Measurements from ENCODE around the gene MAP3K7. TPM values are rescaled to one million over a fixed set of nuclear protein-coding genes. Genes with fewer than 3 reads are reported as not detected.

MAP3K7 gene
- total and polyA plus RNA-seq, 7 donors = 8.9 to 22.1 (median 18.9) TPM

- no peak for DNase-seq
- Histone ChIP-seq H3K9me3 (no peaks in the 10 kb centered on the region), H3K27ac (no peak overlapping the region), H3K4me1 (peaks cover 9% of the 10 kb centered on the region), H3K4me3 (no peak overlapping the region), H3K36me3 (ENCODE audit: insufficient read depth in 1 of 2, low read depth in 1 of 2) (no peaks in the 10 kb centered on the region), H3K27me3 (ENCODE audit: insufficient read depth in 3 of 3, low read length in 2 of 3) (no peaks in the 10 kb centered on the region)
- TF ChIP-seq CTCF (IDR thresholded peaks at IDR 0.05) = no peak
- intact Hi-C loops (cut with DNase I) = loop anchor here (1.0 to 10.0 kb wide), 8 partner anchors 82 to 539 kb away; partner anchors contain the start of gene BACH2 (in 1 of the 2)
- 85 to 92% (median 89%) methylated on average over 1 of the region's 1 CpG for WGBS, 3 donors
- ATAC-seq = peak in 1 of 4 donors; percentile 5
These were observed 107.3 kb downstream of the MAP3K7 start for GRCh38 chr6:90479603-90479926.

GRCh38 chr6:90478789-90479602, 107.9 kb downstream of the MAP3K7 start:
- TF ChIP-seq CTCF (IDR thresholded peaks at IDR 0.05) = peak; percentile 97
- H3K4me3 ChIP-seq = no peak overlapping the region
- peak; percentile 100 for ATAC-seq
- no peaks in the 10 kb centered on the region for H3K27me3 ChIP-seq (ENCODE audit: insufficient read depth in 3 of 3, low read length in 2 of 3)
- no peaks in the 10 kb centered on the region for H3K36me3 ChIP-seq (ENCODE audit: insufficient read depth in 1 of 2, low read depth in 1 of 2)
- peak; percentile 90 to 94 for DNase-seq
- WGBS, 3 donors = 37 to 38% (median 38%) methylated on average over 15 of the region's 15 CpGs
- H3K27ac ChIP-seq = peak overlapping the region; percentile 51
- intact Hi-C loops (cut with DNase I) = loop anchor here (1.0 to 10.0 kb wide), 8 partner anchors 82 to 538 kb away; partner anchors contain the start of gene BACH2 (in 1 of the 2)
- H3K9me3 ChIP-seq = no peaks in the 10 kb centered on the region
- peaks cover 9% of the 10 kb centered on the region for H3K4me1 ChIP-seq

DNA sequence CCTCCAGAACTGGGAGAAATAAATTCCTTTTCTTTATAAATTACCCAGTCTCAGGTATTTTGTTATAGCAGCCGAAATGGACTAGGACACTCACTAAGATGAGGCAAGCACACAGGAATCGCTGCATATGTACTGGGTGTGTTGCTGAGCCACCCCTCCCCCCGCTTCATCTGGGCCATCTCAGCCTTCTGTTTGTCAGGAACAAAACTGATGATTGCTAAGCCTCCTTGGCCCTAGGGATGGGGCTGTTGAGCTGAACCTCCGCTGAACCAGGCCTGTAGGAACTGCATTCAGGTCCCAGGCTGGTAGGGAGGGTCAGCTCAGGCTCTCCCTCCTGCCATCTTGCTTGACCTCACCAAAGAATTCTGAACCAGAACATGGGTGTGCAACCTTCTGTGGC, 108.6 kb downstream of the MAP3K7 start:
- H3K4me3 ChIP-seq = no peak overlapping the region
- no peaks in the 10 kb centered on the region for H3K36me3 ChIP-seq (ENCODE audit: insufficient read depth in 1 of 2, low read depth in 1 of 2)
- H3K27ac ChIP-seq = no peak overlapping the region
- H3K9me3 ChIP-seq = no peaks in the 10 kb centered on the region
- intact Hi-C loops (cut with DNase I) = loop anchor here (2.0 to 10.0 kb wide), 7 partner anchors 81 to 537 kb away; partner anchors contain the start of gene BACH2 (in 1 of the 2)
- WGBS, 3 donors = 78 to 92% (median 87%) methylated on average over 4 of the region's 4 CpGs
- peaks cover 9% of the 10 kb centered on the region for H3K4me1 ChIP-seq
- no peaks in the 10 kb centered on the region for H3K27me3 ChIP-seq (ENCODE audit: insufficient read depth in 3 of 3, low read length in 2 of 3)
- ATAC-seq (no peak), DNase-seq (no peak)
- TF ChIP-seq CTCF (IDR thresholded peaks at IDR 0.05) = no peak

DNA sequence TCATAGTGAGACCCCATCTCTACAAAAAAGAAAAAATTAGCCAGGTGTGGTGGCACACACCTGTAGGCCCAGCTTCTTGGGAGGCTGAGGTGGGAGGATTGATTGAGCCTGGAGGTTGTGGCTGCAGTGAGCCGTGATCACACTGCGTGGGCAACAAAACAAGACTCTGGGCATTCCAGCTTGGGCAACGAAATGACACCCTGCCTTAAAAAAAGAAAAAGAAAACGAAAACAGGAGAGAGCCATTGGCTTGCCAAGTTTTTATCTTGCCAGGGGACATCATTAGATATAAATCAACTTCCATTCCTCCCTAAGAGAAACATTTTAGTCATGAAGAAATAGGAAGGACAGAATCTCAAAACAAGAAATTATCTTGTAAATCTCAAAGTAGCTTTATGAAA, 109.5 kb downstream of the MAP3K7 start:
- ATAC-seq = no peak
- 75 to 90% (median 84%) methylated on average over 4 of the region's 4 CpGs for WGBS, 3 donors

More for the DNA sequence above, 109.5 kb downstream of the MAP3K7 start:
- Histone ChIP-seq H3K27me3 (ENCODE audit: insufficient read depth in 3 of 3, low read length in 2 of 3) (no peaks in the 10 kb centered on the region), H3K36me3 (ENCODE audit: insufficient read depth in 1 of 2, low read depth in 1 of 2) (no peaks in the 10 kb centered on the region), H3K27ac (no peak overlapping the region), H3K9me3 (no peaks in the 10 kb centered on the region), H3K4me1 (peaks cover 9% of the 10 kb centered on the region), H3K4me3 (no peak overlapping the region)
- intact Hi-C loops (cut with DNase I) = loop anchor here (5.0 to 10.0 kb wide), 6 partner anchors 80 to 503 kb away; partner anchors contain the start of gene BACH2 (in 1 of the 2)
- DNase-seq = no peak
- no peak for TF ChIP-seq CTCF (IDR thresholded peaks at IDR 0.05)
